ENCODE results near the gene BNC2. TPM values are rescaled to one million over a fixed set of nuclear protein-coding genes. Genes with fewer than 3 reads are reported as not detected.

The BNC2 gene
- total RNA-seq, 1 donor from 2014 or later: 38.0 TPM

GRCh38 chr9:16879416-16879815, 8.9 kb upstream of the BNC2 start:
- Mint-ChIP-seq H3K9me3 (ENCODE audit: unreplicated experiment) (peaks cover 12% of the 10 kb centered on the region), H3K27me3 (ENCODE audit: low read depth, unreplicated experiment) (no peaks in the 10 kb centered on the region), H3K4me1 (ENCODE audit: low read depth, unreplicated experiment) (no peaks in the 10 kb centered on the region), H3K36me3 (ENCODE audit: low read depth, unreplicated experiment) (peaks cover 3% of the 10 kb centered on the region), H3K27ac (ENCODE audit: unreplicated experiment) (no peak overlapping the region), H3K4me3 (ENCODE audit: unreplicated experiment) (no peak overlapping the region)
- H3K36me3 ChIP-seq (ENCODE audit: insufficient read depth, low read length): no peaks in the 10 kb centered on the region
- no peaks in the 10 kb centered on the region for H3K4me1 ChIP-seq (ENCODE audit: insufficient read depth, low read length)
- H4K20me1 ChIP-seq (ENCODE audit: insufficient read depth, low read length): no peaks in the 10 kb centered on the region
- TF ChIP-seq EZH2 (IDR thresholded peaks at IDR 0.05; ENCODE audit: insufficient read depth, low read length): no peak
- TF ChIP-seq, protein P1, sequence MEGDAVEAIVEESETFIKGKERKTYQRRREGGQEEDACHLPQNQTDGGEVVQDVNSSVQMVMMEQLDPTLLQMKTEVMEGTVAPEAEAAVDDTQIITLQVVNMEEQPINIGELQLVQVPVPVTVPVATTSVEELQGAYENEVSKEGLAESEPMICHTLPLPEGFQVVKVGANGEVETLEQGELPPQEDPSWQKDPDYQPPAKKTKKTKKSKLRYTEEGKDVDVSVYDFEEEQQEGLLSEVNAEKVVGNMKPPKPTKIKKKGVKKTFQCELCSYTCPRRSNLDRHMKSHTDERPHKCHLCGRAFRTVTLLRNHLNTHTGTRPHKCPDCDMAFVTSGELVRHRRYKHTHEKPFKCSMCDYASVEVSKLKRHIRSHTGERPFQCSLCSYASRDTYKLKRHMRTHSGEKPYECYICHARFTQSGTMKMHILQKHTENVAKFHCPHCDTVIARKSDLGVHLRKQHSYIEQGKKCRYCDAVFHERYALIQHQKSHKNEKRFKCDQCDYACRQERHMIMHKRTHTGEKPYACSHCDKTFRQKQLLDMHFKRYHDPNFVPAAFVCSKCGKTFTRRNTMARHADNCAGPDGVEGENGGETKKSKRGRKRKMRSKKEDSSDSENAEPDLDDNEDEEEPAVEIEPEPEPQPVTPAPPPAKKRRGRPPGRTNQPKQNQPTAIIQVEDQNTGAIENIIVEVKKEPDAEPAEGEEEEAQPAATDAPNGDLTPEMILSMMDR (IDR thresholded peaks at IDR 0.05; ENCODE audit: insufficient read depth, low read depth, low read length): no peak
- H3K27me3 ChIP-seq (ENCODE audit: insufficient read depth, low read length): no peaks in the 10 kb centered on the region
- H3K4me2 ChIP-seq (ENCODE audit: low read length): no peak overlapping the region
- no peak overlapping the region for H3K9ac ChIP-seq (ENCODE audit: low read length)
- DNase-seq (ENCODE audit: low read depth): no peak
- no peak for FAIRE-seq
- no peak overlapping the region for H2AFZ ChIP-seq (ENCODE audit: low read depth, low read length)
- H3K4me3 ChIP-seq (ENCODE audit: insufficient read depth, low read depth, low read length): no peak overlapping the region
- no peak overlapping the region for H3K27ac ChIP-seq (ENCODE audit: low read depth, low read length)
- peaks cover 3% of the 10 kb centered on the region for H3K9me3 ChIP-seq (ENCODE audit: insufficient read depth, low read depth, low read length)
- no peaks in the 10 kb centered on the region for H3K79me2 ChIP-seq (ENCODE audit: insufficient read depth, low read length)

DNA sequence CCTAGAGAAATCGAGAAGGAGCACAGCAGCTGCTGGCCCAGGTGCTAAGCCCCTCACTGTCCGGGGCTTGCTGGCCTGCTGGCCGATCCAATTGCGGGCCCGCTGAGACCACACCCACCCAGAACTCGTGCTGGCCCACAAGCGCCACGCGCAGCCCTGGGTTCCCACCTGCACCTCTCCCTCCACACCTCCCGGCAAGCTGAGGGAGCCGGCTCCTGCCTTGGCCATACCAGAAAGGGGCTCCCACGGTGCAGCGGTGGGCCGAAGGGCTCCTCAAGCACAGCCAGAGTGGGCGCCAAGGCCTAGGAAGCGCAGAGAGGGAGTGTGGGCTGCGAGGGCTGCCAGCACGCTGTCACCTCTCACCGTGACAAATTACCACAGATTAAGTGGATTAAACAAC, 6.8 kb upstream of the BNC2 start:
- H3K79me2 ChIP-seq (ENCODE audit: insufficient read depth, low read length): no peaks in the 10 kb centered on the region
- Mint-ChIP-seq H3K4me3 (ENCODE audit: unreplicated experiment) (no peak overlapping the region), H3K9me3 (ENCODE audit: unreplicated experiment) (peaks cover 12% of the 10 kb centered on the region), H3K27ac (ENCODE audit: unreplicated experiment) (no peak overlapping the region), H3K4me1 (ENCODE audit: low read depth, unreplicated experiment) (no peaks in the 10 kb centered on the region), H3K36me3 (ENCODE audit: low read depth, unreplicated experiment) (peaks cover 3% of the 10 kb centered on the region), H3K27me3 (ENCODE audit: low read depth, unreplicated experiment) (no peaks in the 10 kb centered on the region)
- no peak overlapping the region for H3K4me2 ChIP-seq (ENCODE audit: low read length)
- H3K9me3 ChIP-seq (ENCODE audit: insufficient read depth, low read depth, low read length): peaks cover 3% of the 10 kb centered on the region
- H2AFZ ChIP-seq (ENCODE audit: low read depth, low read length): no peak overlapping the region
- DNase-seq (ENCODE audit: low read depth): no peak
- no peak overlapping the region for H3K27ac ChIP-seq (ENCODE audit: low read depth, low read length)
- TF ChIP-seq, protein P1 (IDR thresholded peaks at IDR 0.05; ENCODE audit: insufficient read depth, low read depth, low read length): no peak
- no peak for TF ChIP-seq EZH2 (IDR thresholded peaks at IDR 0.05; ENCODE audit: insufficient read depth, low read length)
- no peaks in the 10 kb centered on the region for H3K27me3 ChIP-seq (ENCODE audit: insufficient read depth, low read length)
- H3K4me1 ChIP-seq (ENCODE audit: insufficient read depth, low read length): peaks cover 4% of the 10 kb centered on the region
- no peak for FAIRE-seq
- no peak overlapping the region for H3K9ac ChIP-seq (ENCODE audit: low read length)
- H3K36me3 ChIP-seq (ENCODE audit: insufficient read depth, low read length): no peaks in the 10 kb centered on the region
- no peak overlapping the region for H3K4me3 ChIP-seq (ENCODE audit: insufficient read depth, low read depth, low read length)
- no peaks in the 10 kb centered on the region for H4K20me1 ChIP-seq (ENCODE audit: insufficient read depth, low read length)

- Histone ChIP-seq H3K9ac (ENCODE audit: low read length) (no peak overlapping the region), H4K20me1 (ENCODE audit: insufficient read depth, low read length) (no peaks in the 10 kb centered on the region), H2AFZ (ENCODE audit: low read depth, low read length) (no peak overlapping the region), H3K36me3 (ENCODE audit: insufficient read depth, low read length) (no peaks in the 10 kb centered on the region), H3K4me2 (ENCODE audit: low read length) (peak overlapping the region; percentile 22), H3K4me3 (ENCODE audit: insufficient read depth, low read depth, low read length) (no peak overlapping the region), H3K4me1 (ENCODE audit: insufficient read depth, low read length) (peaks cover 20% of the 10 kb centered on the region), H3K79me2 (ENCODE audit: insufficient read depth, low read length) (peaks cover 16% of the 10 kb centered on the region), H3K27me3 (ENCODE audit: insufficient read depth, low read length) (no peaks in the 10 kb centered on the region), H3K27ac (ENCODE audit: low read depth, low read length) (no peak overlapping the region), H3K9me3 (ENCODE audit: insufficient read depth, low read depth, low read length) (peaks cover 3% of the 10 kb centered on the region)
- H3K36me3 Mint-ChIP-seq (ENCODE audit: low read depth, unreplicated experiment): peaks cover 3% of the 10 kb centered on the region
- H3K27ac Mint-ChIP-seq (ENCODE audit: unreplicated experiment): no peak overlapping the region
- DNase-seq (ENCODE audit: low read depth): peak; percentile 62
- H3K27me3 Mint-ChIP-seq (ENCODE audit: low read depth, unreplicated experiment): no peaks in the 10 kb centered on the region
- H3K4me1 Mint-ChIP-seq (ENCODE audit: low read depth, unreplicated experiment): peaks cover 8% of the 10 kb centered on the region
- TF ChIP-seq, protein P1 (IDR thresholded peaks at IDR 0.05; ENCODE audit: insufficient read depth, low read depth, low read length): no peak
- TF ChIP-seq EZH2 (IDR thresholded peaks at IDR 0.05; ENCODE audit: insufficient read depth, low read length): no peak
- H3K9me3 Mint-ChIP-seq (ENCODE audit: unreplicated experiment): peaks cover 8% of the 10 kb centered on the region
- H3K4me3 Mint-ChIP-seq (ENCODE audit: unreplicated experiment): no peak overlapping the region
- FAIRE-seq: peak; percentile 82
Observed at GRCh38 chr9:16873126-16873802, 2.8 kb upstream of the BNC2 start.

Data from astrocyte (in vitro differentiated cells and primary cell).